HG03108 (cell line): Measurements from ENCODE around the gene DBNDD1.
"Not testable (repeated sequence)": the region's sequence is repeated elsewhere in the genome, so short reads cannot be mapped to it uniquely, and the experiment has no call there.

Source experiments
- ATAC-seq: cut with Tn5 transposase; IDR thresholded peaks from one replicate; pipeline ENCODE4 v1.9.1; 2021; ENCODE audit warnings: moderate library complexity; ENCODE audit not compliant: unreplicated experiment

The DBNDD1 gene, protein sequence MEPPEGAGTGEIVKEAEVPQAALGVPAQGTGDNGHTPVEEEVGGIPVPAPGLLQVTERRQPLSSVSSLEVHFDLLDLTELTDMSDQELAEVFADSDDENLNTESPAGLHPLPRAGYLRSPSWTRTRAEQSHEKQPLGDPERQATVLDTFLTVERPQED

DNA sequence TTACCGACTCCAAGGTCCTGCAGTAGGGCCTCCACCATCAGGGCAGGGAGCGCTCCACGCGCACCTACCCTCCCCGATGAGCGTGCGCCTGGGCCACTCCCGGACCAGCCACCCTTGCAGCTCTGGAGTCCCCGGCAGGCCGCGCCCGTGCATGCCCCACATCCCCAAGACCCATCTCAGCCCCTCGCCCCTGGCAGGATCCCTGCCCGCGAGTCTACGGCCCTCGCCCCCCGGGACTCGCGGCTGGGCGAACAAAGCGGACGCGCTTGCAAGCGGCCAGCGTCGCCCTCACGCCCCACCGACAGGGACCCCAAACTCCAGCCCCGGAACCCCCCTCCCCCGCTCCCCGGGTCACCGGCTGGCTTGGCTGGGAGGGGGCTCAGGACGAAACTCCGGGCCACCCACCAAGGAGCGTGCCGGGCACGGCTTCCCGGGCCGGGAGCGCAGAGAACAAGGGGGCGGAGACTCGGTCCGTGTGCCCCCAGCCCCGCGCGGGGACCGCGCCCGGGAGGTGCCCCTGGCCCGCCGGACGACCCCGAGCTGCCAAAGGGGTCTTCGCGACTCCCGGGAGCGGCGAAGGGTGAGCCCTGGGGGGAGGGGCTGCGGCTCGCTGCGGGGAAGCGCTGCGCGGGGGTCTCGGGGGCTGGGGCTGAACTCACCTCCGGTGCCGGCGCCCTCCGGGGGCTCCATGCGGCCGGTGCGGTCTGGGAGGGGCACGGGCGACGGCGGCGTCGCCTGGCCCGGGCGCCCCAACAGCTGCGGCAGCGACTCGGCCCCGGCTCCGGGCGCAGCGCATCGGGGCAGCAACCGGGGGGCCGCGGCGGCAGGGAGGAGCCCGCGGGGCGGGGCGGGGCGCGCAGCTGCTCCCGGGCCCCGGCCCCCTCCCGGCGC lies at the start of gene DBNDD1:
Gene DBNDD1, minus strand, starts transcription at position 805 of the 891 bp plus-strand sequence. Its CDS starts 115 bp downstream, at position 690.
- ATAC-seq: no peak

DNA sequence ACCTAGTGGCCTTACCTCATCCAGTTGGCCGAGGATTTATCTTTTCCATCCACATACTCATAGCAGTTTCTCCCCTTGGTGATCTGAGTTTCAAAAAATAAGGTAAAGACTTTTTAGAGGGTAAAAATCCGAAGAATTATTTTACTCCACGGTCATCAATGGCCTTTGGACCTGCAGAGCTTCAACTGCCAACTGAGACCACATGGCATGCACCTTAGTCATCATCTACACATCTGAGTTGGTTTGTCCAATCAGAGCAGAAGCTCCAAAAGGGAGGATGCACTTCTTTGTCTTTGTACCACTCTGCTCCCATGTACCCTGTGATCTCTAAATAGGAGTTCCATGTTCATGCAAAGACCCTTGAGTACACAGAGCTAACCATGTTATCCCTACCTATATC lies 42.2 kb upstream of the DBNDD1 start:
- no peak for ATAC-seq

DNA sequence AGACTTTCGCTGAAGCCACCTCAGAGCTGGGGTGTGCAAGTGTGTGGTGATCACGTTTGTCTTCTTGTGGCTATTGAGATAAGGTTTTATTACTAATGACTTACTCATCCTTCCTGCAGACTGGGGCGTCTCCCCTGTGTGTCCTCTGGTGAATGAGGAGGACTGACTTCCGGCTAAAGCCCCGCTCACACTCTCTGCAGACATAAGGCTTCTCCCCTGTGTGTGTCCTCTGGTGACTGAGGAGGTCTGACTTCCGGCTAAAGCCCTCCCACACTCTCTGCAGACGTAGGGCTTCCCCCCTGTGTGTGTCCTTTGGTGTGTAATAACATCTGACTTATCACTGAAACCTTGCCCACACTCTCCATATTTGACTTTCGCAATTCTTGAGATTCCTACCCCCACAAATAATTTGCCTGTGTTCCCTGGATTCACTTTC lies 38.5 kb upstream of the DBNDD1 start:
- ATAC-seq: no peak

DNA sequence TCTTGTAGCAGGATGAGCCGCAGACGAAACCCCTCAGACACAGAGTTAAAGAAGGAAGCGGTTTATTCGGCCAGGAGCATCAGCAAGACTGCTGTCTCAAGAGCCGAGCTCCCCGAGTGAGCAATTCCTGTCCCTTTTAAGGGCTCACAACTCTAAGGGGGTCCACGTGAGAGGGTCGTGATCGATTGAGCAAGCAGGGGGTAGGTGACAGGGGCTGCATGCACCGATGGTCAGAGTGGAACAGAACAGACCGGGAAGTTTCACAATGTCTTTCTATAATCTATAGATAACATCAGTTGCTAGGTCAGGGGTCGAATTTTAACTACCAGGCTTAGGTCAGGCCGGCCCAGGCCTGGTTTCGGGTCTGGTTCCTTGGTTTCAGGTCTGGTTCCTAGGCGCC lies 37.3 kb upstream of the DBNDD1 start:
- ATAC-seq: not testable (repeated sequence)

DNA sequence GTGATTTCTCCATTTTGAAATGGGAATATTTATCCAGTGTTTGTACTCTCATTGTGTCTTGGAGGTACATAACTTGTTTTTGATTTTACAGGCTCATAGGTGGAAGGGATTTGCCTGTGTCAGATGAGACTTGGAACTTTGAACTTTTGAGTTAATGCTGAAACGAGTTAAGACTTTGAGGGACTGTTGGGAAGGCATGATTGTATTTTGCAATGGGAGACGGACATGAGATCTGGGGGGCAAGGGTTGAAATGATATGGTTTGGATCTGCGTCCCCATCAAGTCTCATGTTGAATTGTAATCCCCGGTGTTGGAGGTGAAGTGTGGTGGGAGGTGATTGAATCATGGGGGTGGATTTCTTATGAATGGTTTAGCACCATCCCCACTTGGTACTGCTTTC lies 36.1 kb upstream of the DBNDD1 start:
- ATAC-seq: no peak

DNA sequence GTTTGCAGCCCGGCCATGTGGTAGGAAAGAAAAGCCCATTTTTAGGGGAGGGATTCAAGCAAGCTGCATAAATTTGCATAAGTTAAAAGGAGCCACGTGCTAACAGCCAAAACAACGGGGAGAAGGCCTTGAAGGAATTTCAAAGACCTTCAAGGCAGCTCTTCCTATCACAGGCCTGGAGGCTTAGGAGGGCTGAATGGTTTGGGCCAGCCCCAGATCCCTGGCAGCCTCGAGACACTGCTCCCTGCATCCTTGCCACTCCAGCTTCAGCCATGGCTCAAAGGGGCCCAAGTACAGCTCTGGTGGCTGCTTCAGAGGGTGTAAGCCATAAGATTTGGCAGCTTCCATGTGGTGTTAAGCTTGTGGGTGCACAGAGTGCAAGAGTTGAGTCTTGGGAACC lies 35.3 kb upstream of the DBNDD1 start:
- no peak for ATAC-seq

DNA sequence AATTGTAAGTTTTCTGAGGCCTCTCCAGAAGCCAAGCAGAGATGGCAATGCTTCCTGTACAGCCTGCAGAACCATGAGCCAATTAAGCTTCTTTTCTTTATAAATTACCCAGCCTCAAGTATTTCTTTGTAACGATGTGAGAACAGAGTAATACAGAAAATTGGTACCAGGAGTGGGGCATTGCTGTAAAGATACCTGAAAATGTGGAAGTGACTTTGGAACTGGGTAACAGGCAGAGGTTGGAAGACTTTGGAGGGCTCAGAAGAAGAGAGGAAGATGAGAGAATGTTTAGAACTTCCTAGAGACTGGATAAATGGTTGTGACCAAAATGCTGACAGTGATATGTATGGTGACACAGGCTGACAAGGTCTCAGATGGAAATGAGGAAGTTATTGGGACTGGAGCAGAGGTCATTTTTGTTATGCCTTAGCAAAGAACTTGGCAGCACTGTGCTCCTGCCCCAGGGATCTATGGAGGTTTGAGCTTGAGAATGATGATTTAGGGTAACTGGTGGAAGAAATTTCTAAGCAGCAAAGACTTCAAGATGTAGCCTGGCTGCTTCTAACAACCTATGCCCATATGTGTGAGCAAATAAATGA lies 34.7 kb upstream of the DBNDD1 start:
- no peak for ATAC-seq

DNA sequence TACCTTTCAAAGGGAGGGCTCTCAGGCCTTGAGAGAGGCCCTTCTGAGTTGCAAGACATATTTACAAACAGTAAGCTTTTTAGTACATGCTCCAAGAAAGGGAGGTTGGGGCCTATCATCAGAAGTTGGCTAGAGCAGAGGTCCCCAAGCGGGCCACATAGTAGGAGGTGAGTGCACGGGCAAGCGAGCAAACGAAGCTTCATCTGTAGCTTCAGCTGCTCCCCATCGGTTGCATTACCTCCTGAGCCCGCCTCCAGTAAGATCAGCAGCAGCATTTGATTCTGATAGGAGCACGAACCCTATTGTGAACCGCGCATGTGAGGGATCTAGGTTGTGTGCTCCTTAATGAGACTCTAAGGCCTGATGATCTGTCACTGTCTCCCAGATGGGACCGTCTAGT lies 31.7 kb upstream of the DBNDD1 start:
- ATAC-seq: no peak

DNA sequence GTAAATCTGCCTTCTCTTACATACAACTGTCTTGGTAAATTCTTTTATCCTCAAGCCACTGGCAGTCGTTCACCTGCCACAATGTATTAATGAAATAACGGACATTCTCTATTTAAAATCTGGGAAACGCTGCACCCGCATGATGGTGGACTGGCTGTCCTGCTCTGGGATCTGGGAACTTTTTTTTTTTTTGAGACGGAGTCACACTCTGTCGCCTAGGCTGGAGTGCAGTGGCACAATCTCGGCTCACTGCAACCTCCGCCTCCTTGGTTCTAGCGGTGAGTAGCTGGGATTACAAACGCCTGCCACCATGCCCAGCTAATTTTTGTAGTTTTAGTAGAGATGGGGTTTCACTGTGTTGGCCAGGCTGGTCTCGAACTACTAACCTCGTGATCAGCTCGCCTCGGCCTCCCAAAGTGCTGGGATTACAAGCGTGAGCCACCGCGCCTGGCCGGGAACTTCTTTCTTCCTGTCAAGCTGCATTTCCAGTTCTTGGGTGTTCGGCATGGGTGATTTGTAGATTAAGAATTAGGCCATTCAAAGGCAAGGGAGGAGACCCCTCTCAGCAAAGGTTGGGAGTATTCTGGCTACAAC lies 29.6 kb upstream of the DBNDD1 start:
- ATAC-seq: no peak

DNA sequence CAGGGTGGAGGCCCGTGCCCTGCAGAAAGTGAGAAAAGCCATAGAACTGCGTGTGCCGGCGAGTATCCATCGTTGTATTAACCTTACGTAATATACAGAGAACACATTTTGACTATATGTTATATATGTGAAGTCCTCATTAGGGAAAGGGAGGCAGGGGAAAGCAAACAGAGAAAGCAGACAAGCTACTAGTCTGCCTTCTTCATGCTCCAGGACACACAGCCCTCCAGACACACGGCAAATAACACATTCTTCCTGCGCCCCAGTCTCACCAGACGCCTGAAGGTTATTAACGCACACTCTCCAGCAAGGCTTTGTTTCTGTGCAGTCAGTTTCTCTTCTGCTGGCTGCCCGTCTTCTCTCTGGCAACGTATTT lies 29.1 kb upstream of the DBNDD1 start:
- no peak for ATAC-seq

DNA sequence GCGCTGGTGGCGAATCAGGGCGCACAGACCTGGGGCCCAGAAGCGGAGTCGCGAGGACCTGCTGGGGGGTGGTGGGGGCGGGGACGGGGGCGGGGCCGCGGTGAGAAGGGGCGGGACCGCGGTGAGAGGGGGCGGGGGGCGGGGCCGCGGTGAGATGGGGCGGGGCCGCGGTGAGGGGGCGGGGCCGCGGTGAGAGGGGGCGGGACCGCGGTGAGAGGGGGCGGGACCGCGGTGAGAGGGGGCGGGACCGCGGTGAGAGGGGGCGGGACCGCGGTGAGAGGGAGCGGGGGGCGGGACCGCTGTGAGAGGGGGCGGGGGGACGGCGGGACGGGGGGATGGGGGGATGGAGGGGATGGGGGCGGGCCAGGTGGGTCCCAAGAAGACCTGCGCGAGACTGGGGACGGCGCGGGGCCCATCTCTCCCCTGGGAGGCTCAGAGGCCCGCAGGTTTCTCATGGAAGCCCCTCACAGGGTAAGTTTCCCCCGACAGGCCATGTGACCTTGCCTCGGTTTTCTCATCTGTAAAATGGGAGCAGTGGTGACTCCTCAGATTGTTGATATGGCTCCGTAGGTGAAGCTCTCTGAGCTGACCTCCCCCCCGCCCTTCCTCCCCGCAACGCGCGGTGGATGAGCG lies 28.6 kb upstream of the DBNDD1 start:
- ATAC-seq: no peak

DNA sequence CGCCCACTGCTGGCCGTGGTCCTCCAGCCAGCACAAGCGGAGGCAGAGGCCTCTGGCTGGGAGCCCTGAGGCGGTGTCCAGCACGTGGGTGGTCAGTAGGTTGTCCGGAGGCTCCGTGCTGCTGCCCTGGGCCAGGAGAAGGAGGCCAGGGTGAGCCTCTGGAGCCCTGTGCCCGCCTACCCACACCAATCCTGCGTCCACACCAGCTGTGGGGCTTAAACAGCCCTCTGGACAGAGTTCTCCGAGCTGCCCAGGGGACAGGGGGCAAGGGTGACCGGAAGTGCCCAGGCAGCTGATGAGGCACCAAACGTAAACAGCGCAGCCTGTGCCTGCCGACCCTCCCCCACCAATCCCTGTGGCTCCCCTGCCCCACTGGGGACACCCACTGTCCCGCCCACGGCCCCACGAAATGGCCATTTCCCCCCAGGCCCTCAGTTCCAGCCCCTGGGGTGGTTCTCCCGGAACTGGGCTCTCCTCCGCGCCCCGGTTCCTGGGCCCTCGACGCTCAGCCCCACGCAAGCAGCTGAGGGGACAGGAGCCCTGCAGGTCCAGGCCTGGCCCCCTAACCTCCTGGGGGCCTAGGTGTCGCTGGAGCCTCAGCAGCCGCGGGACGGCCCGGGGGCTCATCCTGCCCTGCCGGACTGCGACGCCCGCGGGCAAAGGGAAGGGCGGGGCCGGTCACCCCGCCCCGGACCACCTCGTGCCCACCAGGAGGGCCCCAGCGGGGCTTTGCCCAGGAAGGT lies 27.9 kb upstream of the DBNDD1 start:
- no peak for ATAC-seq

DNA sequence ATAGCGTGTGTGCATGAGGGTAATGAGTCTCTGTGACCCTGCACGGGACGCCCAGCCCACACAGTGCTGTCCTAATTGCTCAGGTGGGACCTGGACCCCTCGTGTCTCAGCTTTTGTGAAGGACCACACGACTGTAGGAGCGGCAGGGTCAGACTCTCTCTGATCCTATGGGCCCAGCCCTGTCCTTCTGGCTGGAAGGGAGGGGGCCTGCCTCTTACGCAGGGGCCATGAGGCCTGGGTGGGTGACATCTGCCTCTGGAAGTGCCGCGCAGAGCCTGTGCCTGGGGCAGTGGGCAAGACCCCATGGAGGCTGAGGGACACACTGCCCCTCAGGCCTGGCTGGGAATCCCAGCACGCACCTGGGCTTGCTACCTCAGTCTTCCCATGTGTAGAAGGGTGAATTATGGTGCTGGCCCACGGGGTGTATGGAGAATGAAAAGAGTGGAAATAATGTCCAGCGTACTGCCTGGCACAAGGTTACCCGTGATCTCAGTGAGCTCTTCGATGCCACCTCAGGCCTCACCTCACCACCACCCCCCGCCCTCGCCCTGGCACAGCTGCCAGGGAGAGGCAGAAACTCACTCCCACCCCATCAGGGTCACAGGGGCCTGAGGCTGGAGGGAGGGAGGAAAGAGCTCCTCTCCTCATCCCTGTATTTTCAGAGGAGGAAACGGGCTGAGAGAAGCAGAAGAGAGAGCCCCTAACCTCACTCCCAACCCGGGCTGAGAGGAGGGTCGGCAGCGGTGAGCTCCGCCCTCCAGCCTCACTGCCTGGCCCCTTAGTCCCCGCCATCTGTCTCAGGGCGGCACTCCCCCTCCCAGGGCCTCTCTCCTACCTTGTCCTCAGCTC lies 27.1 kb upstream of the DBNDD1 start:
- no peak for ATAC-seq

DNA sequence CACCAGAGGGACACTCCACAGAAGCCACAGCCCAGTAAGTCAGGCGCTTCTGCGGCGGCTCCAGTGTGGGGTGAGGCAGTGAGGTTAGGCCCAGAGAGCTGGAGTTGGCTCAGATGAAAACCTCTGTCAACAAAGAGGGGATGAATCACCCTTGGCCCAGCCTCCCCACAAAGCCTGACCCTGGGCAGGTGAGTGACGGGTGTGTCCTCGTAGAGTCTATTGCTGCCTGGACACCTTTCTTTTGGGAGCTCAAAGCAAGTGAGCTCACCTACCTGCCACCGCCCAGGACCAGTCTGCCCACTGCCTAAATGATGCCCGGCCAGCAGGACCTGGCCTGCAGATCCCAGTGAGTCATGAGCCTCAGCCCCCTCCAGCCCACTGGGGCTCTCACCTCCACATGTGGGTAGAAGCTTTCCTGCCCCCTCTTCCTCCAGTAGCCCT lies 24.9 kb upstream of the DBNDD1 start:
- no peak for ATAC-seq

DNA sequence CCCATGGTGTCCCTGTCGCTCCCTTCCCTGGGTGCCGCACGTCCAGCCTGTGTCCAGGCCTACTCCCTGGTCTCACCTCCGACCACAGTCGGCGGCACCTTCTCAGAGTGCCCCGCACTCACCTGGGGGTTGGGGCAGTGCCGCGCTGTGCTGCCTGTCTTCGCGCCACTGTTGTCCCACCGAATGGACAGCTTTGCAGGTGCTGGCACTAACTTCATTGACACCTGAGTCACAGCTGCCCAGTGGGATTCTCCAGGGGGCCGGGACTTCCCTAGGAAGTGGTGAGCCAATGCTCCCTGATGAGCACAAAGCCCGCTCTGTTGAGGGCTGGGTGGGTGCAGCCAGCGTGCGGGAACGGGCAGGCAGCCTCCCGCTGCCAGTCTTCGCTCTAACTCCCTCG lies 24.3 kb upstream of the DBNDD1 start:
- no peak for ATAC-seq

DNA sequence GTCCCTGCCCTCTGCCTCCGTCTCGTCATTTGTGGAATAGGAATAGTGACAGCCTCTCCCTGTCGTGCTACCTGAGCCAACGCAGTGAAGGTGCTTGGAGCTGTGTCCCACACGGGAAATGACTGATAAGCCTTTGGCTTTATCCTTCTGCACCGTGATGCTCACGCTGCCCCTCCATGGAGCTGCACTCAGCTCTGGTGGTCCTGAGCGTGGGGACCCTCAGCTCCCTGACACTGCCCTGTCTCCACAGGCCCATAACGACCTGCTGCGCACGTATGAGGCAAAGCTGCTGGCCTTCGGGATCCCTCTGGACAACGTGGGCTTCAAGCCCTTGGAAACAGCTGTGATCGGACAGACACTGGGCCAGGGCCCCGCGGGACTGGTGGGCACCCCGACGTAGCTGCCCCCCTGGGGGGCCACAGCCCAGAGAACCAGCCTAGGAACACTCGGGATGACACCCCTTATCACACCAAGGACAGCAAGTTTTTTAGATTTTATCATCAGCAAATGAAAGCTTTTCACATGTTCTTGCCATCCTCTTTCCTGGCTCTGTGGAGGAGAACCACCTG lies 23.8 kb upstream of the DBNDD1 start:
- ATAC-seq: no peak

DNA sequence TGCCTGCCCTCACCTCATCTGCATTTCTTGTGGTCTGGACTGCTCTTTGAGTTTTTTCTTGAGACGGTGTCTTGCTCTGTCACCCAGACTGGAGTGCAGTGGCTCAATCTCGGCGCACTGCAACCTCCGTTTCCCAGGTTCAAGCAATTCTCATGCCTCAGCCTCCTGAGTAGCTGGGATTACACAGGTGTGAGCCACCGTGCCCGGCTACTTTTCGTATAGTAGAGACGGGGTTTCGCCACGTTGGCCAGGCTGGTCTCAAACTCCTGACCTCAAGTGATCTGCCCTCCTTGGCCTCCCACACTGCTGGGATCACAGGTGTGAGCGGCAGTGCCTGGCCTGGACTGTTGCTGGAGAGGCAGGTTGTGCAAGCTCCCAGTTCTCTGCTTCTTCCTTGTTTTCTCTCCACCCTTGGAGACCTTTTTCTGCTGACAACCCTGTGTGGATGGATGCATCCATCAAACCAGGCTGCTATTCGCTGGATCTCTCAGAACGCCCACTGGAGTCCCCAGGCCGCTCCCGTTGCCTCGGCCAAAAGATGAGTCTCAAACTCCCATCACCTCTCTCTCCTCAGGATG lies 22.7 kb upstream of the DBNDD1 start:
- no peak for ATAC-seq

DNA sequence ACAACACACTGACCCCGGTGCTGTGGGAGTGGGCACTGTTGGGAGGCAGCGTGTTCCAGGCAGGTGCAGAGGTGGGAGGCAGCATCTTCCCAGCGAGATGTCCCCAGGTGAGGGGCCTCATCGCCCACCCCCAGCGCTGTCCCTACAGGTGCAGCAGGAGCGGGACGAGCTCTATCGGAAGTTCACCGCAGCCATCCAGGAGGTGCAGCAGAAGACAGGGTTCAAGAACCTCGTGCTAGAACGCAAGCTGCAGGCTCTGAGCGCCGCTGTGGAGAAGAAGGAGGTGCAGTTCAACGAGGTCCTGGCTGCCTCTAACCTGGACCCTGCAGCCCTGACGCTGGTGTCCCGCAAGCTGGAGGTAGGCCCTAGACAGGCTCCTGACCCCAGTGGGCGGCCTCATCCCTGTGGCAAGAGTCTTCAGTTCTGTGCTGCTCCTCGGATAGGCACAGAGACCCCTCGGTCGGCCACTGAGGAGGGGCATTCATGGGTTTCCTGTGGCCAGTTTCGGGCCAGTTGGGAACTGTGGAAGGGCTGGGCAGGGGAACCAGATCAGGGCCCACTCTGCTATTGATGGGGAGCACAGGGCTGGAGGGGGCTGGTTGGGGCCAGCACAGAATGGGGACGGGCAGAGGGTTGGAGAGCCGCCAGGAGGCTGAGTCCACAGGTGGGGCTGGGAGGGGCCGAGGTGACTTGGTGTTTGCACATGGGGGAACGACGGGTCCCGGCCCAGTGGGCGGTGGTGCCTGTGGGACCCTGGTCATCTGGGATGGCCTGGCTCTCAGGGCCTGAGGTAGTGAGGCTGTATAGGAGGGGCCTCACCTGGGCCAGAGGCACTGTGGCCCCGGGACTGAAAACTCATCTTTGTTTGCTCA lies 21.1 kb upstream of the DBNDD1 start:
- ATAC-seq: no peak
